Esophagus squamous epithelium (tissue), 4 donors: ENCODE measurements around the gene VIPR2.

Experiments used
- POLR2A ChIP-seq, 4 donors: fragments of 450-650 bp; IDR thresholded peaks; one replicate each; pipeline ENCODE4 v1.6.1; 2017; ENCODE audit warnings: antibody characterized with exemption in 4 of 4, mild to moderate bottlenecking in 4 of 4, moderate library complexity in 3 of 4
- TF ChIP-seq, protein P1 (sequence below), 6 experiments: fragments of 450-650 bp in 4 of 6; fragments of 200-600 bp in 2 of 6; sonication (generic) in 2 of 6; IDR thresholded peaks; one replicate each; pipeline ENCODE4 v1.5.1; 2016 to 2019; ENCODE audit warnings: antibody characterized with exemption in 6 of 6, mild to moderate bottlenecking in 4 of 6, moderate library complexity in 4 of 6

DNA sequence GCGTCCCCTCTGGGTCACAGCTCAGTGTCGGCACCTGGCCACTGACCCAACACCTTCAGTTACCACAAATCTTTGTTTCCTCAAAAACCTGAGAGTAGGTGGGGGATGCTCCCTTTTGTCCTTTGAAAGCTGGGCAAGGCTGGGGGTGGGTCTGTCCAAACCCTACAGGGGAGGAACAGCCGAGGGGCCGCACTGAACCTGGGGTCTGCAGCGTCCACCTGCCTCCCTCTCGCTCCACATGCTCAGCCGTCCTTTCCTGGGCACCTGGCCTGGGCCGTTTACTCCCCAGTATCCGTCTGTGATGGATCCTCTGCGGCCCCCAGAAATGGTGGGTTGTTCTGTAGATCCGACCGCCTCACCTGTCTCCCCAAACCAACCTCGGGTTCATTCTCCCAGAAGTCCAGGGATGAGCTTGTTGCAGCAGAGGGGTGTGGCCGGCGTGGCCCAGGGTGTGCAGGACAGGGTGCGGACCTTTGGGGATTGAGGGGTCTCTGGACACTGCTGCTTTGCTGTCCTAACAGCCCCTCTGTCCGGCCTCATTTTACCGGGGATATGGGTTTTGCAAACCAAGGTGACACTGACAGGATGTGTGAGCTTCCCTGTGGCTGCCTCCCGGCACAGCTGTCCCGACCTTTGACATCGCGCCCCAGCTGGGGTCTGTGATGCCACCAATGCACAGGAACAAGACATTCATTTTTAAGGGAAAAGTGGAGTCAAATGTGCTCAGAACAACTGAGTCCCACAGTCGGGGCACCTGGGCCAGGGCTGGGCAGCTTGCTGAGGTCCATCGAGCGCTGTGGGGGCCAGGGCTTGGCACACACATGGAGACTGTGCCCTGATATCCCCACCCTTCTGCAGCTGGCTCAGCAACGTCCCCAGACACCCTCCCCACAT is 115.9 kb downstream of the VIPR2 start:
- TF ChIP-seq, protein P1, sequence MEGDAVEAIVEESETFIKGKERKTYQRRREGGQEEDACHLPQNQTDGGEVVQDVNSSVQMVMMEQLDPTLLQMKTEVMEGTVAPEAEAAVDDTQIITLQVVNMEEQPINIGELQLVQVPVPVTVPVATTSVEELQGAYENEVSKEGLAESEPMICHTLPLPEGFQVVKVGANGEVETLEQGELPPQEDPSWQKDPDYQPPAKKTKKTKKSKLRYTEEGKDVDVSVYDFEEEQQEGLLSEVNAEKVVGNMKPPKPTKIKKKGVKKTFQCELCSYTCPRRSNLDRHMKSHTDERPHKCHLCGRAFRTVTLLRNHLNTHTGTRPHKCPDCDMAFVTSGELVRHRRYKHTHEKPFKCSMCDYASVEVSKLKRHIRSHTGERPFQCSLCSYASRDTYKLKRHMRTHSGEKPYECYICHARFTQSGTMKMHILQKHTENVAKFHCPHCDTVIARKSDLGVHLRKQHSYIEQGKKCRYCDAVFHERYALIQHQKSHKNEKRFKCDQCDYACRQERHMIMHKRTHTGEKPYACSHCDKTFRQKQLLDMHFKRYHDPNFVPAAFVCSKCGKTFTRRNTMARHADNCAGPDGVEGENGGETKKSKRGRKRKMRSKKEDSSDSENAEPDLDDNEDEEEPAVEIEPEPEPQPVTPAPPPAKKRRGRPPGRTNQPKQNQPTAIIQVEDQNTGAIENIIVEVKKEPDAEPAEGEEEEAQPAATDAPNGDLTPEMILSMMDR (IDR thresholded peaks at IDR 0.05), result no peak
- TF ChIP-seq POLR2A (IDR thresholded peaks at IDR 0.05), result no peak
